NB4 (cell line): ENCODE results near the gene STT3A.

Experiments used
- MYC ChIP-seq: IDR thresholded peaks from 2 replicates; pipeline ENCODE4 v1.6.1; 2011; ENCODE audit warnings: low read depth, low read length
- POLR2A ChIP-seq: IDR thresholded peaks from 2 replicates; pipeline ENCODE4 v1.6.1; 2011; ENCODE audit warnings: mild to moderate bottlenecking; ENCODE audit not compliant: insufficient read length; ENCODE audit errors: extremely low read depth
- TF ChIP-seq, protein P1 (sequence below): IDR thresholded peaks from one replicate; pipeline ENCODE4 v1.5.1; 2012; ENCODE audit warnings: low read depth, low read length

DNA sequence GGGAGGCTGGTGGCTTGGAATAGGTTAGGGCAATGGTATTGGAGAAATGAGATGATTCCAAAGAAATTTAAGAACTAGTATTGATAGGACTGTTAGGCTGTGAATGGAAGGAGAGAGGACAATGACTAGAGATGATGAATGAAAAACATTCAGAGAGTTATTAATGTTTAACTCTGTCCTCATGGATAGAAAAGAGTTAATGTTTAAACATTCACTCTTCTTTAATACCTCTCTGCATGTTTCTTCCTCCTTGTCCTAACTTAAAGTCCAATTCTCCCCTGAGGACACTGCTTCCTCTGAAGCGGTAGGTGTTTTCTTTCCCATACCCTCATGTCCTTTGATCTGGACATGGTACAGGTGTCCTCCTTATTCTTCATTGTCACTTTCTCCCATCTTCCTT, 45.7 kb downstream of the STT3A start:
- TF ChIP-seq, protein P1, sequence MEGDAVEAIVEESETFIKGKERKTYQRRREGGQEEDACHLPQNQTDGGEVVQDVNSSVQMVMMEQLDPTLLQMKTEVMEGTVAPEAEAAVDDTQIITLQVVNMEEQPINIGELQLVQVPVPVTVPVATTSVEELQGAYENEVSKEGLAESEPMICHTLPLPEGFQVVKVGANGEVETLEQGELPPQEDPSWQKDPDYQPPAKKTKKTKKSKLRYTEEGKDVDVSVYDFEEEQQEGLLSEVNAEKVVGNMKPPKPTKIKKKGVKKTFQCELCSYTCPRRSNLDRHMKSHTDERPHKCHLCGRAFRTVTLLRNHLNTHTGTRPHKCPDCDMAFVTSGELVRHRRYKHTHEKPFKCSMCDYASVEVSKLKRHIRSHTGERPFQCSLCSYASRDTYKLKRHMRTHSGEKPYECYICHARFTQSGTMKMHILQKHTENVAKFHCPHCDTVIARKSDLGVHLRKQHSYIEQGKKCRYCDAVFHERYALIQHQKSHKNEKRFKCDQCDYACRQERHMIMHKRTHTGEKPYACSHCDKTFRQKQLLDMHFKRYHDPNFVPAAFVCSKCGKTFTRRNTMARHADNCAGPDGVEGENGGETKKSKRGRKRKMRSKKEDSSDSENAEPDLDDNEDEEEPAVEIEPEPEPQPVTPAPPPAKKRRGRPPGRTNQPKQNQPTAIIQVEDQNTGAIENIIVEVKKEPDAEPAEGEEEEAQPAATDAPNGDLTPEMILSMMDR: no peak
- TF ChIP-seq MYC (no peak), POLR2A (no peak)
